CD14-positive monocyte (primary cell): ENCODE results near the gene RBFOX2. TPM values are rescaled to one million over a fixed set of nuclear protein-coding genes. Genes with fewer than 3 reads are reported as not detected.

ENCODE experiments used
- DNase-seq, 3 donors: peaks; one replicate each; pipeline ENCODE4 v3.0.0-alpha.2; 2011 to 2022
- H2AFZ ChIP-seq: 2 replicates; pipeline ENCODE4 v1.6.0; 2012; ENCODE audit warnings: mild to moderate bottlenecking, low read depth, low read length, inconsistent platforms; ENCODE audit not compliant: insufficient read depth, poor library complexity, severe bottlenecking
- H3K27ac ChIP-seq, 2 donors: 1 replicate in 1 of 2; 2 replicates in 1 of 2; pipeline ENCODE4 v1.5.1; 2012 to 2013; ENCODE audit warnings: low read length in 2 of 2, control low read depth in 1 of 2, inconsistent platforms in 1 of 2, low read depth in 1 of 2, mild to moderate bottlenecking in 1 of 2
- H3K27me3 ChIP-seq, 2 donors: one replicate each; pipeline versions ENCODE4 v1.6.0 to v1.6.1; 2011 to 2013; ENCODE audit warnings: low read length in 2 of 2; ENCODE audit not compliant: control insufficient read depth in 2 of 2, insufficient read depth in 2 of 2
- H3K36me3 ChIP-seq, 2 donors: replicated peaks in 1 of 2; 1 replicate in 1 of 2; 2 replicates in 1 of 2; pipeline versions ENCODE4 v1.5.1 to v1.6.1; 2012 to 2013; ENCODE audit warnings: low read length in 2 of 2, control low read depth in 1 of 2, inconsistent platforms in 1 of 2, mild to moderate bottlenecking in 1 of 2; ENCODE audit not compliant: insufficient read depth in 2 of 2, control insufficient read depth in 1 of 2
- H3K4me1 ChIP-seq, 2 donors: 1 replicate in 1 of 2; 2 replicates in 1 of 2; pipeline versions ENCODE4 v1.5.1 to v1.6.1; 2012 to 2013; ENCODE audit warnings: low read length in 2 of 2, control low read depth in 1 of 2, inconsistent platforms in 1 of 2, mild to moderate bottlenecking in 1 of 2, moderate library complexity in 1 of 2; ENCODE audit not compliant: insufficient read depth in 2 of 2, control insufficient read depth in 1 of 2
- H3K4me2 ChIP-seq: replicated peaks from 2 replicates; pipeline ENCODE3; 2012; ENCODE audit warnings: low read length, moderate library complexity, mild to moderate bottlenecking; ENCODE audit not compliant: poor library complexity, severe bottlenecking; ENCODE audit errors: extremely low read depth
- H3K4me3 ChIP-seq, 3 experiments: fragments of 200-600 bp in 1 of 3; sonication (generic) in 1 of 3; replicated peaks in 1 of 3; 1 replicate in 2 of 3; 2 replicates in 1 of 3; pipeline ENCODE4 v1.5.1; 2011 to 2013; ENCODE audit warnings: low read length in 3 of 3, mild to moderate bottlenecking in 3 of 3, control low read depth in 2 of 3, low read depth in 2 of 3, inconsistent platforms in 1 of 3, moderate library complexity in 1 of 3
- H3K79me2 ChIP-seq: 2 replicates; pipeline ENCODE4 v1.6.0; 2012; ENCODE audit warnings: mild to moderate bottlenecking, control low read depth, inconsistent platforms, low read length, moderate library complexity; ENCODE audit not compliant: insufficient read depth
- H3K9ac ChIP-seq: 2 replicates; pipeline ENCODE4 v1.6.0; 2017; ENCODE audit warnings: low read length, mild to moderate bottlenecking; ENCODE audit not compliant: insufficient read depth, poor library complexity, severe bottlenecking
- H3K9me3 ChIP-seq, 2 donors: replicated peaks in 1 of 2; 1 replicate in 1 of 2; 2 replicates in 1 of 2; pipeline versions ENCODE4 v1.5.1 to v1.6.1; 2012 to 2013; ENCODE audit warnings: low read length in 2 of 2, control low read depth in 1 of 2; ENCODE audit not compliant: control insufficient read depth in 1 of 2, insufficient read depth in 1 of 2
- H4K20me1 ChIP-seq: 2 replicates; pipeline ENCODE4 v1.6.0; 2012; ENCODE audit warnings: mild to moderate bottlenecking, low read length, control low read depth, moderate library complexity; ENCODE audit not compliant: insufficient read depth
- H3K27ac Mint-ChIP-seq, 7 donors: one replicate each; pipeline ENCODE4 v1.8.0; 2020; ENCODE audit warnings: mild to moderate bottlenecking in 7 of 7, mixed read lengths in 7 of 7, moderate library complexity in 6 of 7, inconsistent platforms in 2 of 7
- H3K27me3 Mint-ChIP-seq, 3 donors: one replicate each; pipeline ENCODE4 v1.8.0; 2021 to 2022; ENCODE audit warnings: low read depth in 3 of 3, mild to moderate bottlenecking in 3 of 3, mixed read lengths in 3 of 3, moderate library complexity in 3 of 3, inconsistent platforms in 1 of 3
- H3K36me3 Mint-ChIP-seq, 2 donors: one replicate each; pipeline ENCODE4 v1.8.0; 2020; ENCODE audit warnings: mixed read lengths in 2 of 2, inconsistent platforms in 1 of 2, mild to moderate bottlenecking in 1 of 2
- H3K4me1 Mint-ChIP-seq: one replicate; pipeline ENCODE4 v1.8.0; 2020; ENCODE audit warnings: mild to moderate bottlenecking, mixed read lengths
- H3K4me3 Mint-ChIP-seq, 2 donors: one replicate each; pipeline ENCODE4 v1.8.0; 2020; ENCODE audit warnings: mild to moderate bottlenecking in 2 of 2, mixed read lengths in 2 of 2, moderate library complexity in 1 of 2
- H3K9me3 Mint-ChIP-seq, 7 donors: one replicate each; pipeline ENCODE4 v1.8.0; 2020 to 2022; ENCODE audit warnings: mixed read lengths in 7 of 7, mild to moderate bottlenecking in 6 of 7, moderate library complexity in 6 of 7, inconsistent platforms in 2 of 7
- WGBS: methylation state at CpG from one replicate; pipeline ENCODE4 v1.1.5; 2013; ENCODE audit warnings: missing lambda C conversion rate; ENCODE audit not compliant: insufficient coverage; 5-methylcytosine and 5-hydroxymethylcytosine counted together
- intact Hi-C, 2 donors: fragments of 100-400 bp; cut with micrococcal nuclease; formaldehyde crosslinking; loops; one replicate each; pipeline versions ENCODE4 v1.15.0 to v1.15.1; 2023
- polyA plus RNA-seq, 3 donors: library from polyadenylated mRNA; depleted of rRNA in 1 of 3; unstranded in 2 of 3; stranded (reverse) in 1 of 3; fragments of 300-500 nt in 2 of 3; fragments of >200 nt in 1 of 3; fragmentation: Illumina TruSeq in 2 of 3; gene quantifications; 1 replicate in 2 of 3; 2 replicates in 1 of 3; pipeline ENCODE4 v1.2.3, GENCODE V29; 2012 to 2021
- TF ChIP-seq, protein P1 (sequence below): fragments of 200-600 bp; IDR thresholded peaks from one replicate; pipeline ENCODE4 v1.8.0; 2022; ENCODE audit warnings: antibody characterized with exemption, mild to moderate bottlenecking

The RBFOX2 gene
- polyA plus RNA-seq, 3 donors, result not detected

DNA sequence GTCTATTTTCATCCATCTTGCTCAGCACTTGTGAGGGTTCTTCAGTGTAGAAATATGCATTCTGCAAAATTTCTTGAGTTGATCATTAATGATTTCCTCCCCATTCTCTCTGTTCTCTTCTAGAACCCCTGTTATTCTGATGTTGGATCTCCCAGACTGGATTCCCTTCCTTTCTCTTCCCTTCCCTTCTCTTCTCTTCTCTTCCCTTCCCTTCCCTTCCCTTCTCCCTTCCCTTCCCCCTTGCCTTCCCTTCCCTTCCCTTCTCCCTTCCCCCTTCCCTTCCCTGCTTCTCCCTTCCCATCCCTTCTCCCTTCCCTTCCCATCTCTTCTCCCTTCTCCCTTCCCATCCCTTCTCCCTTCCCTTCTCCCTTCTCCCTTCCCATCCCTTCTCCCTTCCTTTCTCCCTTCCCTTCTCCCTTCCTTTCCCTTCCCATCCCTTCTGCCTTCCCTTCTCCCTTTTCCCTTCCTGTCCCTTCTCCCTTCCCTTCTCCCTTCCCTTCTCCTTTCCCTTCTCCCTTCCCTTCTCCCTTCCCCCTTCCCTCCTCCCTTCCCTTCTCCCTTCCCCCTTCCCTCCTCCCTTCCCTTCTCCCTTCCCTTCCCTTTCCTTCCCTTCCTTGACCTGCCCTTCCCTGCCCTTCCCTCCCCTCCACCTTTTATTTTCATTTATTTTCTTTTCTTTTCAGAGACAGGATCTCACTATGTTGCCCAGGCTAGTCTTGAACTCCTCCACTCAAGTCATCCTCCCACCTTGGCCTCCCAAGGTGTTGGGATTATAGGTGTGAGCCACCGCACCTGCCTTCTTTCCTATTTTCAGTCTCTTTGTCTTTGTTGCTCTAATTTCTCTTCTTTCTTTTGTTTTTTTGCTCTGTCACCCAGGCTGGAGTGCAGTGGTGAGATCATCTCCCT is 24.9 kb upstream of the RBFOX2 start:
- no peaks in the 10 kb centered on the region for H3K27me3 ChIP-seq
- Mint-ChIP-seq H3K36me3 (no peaks in the 10 kb centered on the region), H3K9me3 (peaks cover 0 to 4% (median 0%) of the 10 kb centered on the region in 7 donors), H3K4me1 (no peaks in the 10 kb centered on the region), H3K27me3 (peaks cover 8 to 23% (median 11%) of the 10 kb centered on the region in 3 donors), H3K27ac (peak overlapping the region in 1 of 7 donors; percentile 64), H3K4me3 (no peak overlapping the region)
- TF ChIP-seq, protein P1, sequence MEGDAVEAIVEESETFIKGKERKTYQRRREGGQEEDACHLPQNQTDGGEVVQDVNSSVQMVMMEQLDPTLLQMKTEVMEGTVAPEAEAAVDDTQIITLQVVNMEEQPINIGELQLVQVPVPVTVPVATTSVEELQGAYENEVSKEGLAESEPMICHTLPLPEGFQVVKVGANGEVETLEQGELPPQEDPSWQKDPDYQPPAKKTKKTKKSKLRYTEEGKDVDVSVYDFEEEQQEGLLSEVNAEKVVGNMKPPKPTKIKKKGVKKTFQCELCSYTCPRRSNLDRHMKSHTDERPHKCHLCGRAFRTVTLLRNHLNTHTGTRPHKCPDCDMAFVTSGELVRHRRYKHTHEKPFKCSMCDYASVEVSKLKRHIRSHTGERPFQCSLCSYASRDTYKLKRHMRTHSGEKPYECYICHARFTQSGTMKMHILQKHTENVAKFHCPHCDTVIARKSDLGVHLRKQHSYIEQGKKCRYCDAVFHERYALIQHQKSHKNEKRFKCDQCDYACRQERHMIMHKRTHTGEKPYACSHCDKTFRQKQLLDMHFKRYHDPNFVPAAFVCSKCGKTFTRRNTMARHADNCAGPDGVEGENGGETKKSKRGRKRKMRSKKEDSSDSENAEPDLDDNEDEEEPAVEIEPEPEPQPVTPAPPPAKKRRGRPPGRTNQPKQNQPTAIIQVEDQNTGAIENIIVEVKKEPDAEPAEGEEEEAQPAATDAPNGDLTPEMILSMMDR, result no peak
- intact Hi-C loops, result no loop called here
- H3K79me2 ChIP-seq, result no peaks in the 10 kb centered on the region
- H3K27ac ChIP-seq, result no peak overlapping the region
- no CpG with 5 or more reads among the region's 1 CpG for WGBS
- H3K9ac ChIP-seq, result no peak overlapping the region
- H3K4me3 ChIP-seq, result no peak overlapping the region
- no peaks in the 10 kb centered on the region for H3K4me1 ChIP-seq
- no peak overlapping the region for H3K4me2 ChIP-seq
- no peaks in the 10 kb centered on the region for H4K20me1 ChIP-seq
- no peaks in the 10 kb centered on the region for H3K36me3 ChIP-seq
- no peaks in the 10 kb centered on the region for H3K9me3 ChIP-seq
- no peak overlapping the region for H2AFZ ChIP-seq
- no peak for DNase-seq

- Histone ChIP-seq H3K27me3 (no peaks in the 10 kb centered on the region), H3K9me3 (no peaks in the 10 kb centered on the region), H3K4me2 (no peak overlapping the region), H3K4me1 (no peaks in the 10 kb centered on the region), H3K27ac (no peak overlapping the region), H2AFZ (peak overlapping the region; percentile 24), H3K79me2 (no peaks in the 10 kb centered on the region), H3K4me3 (no peak overlapping the region), H3K9ac (no peak overlapping the region), H4K20me1 (no peaks in the 10 kb centered on the region), H3K36me3 (no peaks in the 10 kb centered on the region)
- H3K4me3 Mint-ChIP-seq, result no peak overlapping the region
- TF ChIP-seq, protein P1, result no peak
- no peak for DNase-seq
- WGBS, result 51% methylated on average over 2 of the region's 5 CpGs
- H3K4me1 Mint-ChIP-seq, result no peaks in the 10 kb centered on the region
- no peaks in the 10 kb centered on the region for H3K36me3 Mint-ChIP-seq
- no peak overlapping the region for H3K27ac Mint-ChIP-seq
- peaks cover 0 to 2% (median 0%) of the 10 kb centered on the region in 7 donors for H3K9me3 Mint-ChIP-seq
- peaks cover 9 to 23% (median 11%) of the 10 kb centered on the region in 3 donors for H3K27me3 Mint-ChIP-seq
- intact Hi-C loops, result no loop called here
These were observed 23.9 kb upstream of the RBFOX2 start for GRCh38 chr22:36052505-36052941.
